ENCODE data around the gene BARHL1.

Gene BARHL1

DNA sequence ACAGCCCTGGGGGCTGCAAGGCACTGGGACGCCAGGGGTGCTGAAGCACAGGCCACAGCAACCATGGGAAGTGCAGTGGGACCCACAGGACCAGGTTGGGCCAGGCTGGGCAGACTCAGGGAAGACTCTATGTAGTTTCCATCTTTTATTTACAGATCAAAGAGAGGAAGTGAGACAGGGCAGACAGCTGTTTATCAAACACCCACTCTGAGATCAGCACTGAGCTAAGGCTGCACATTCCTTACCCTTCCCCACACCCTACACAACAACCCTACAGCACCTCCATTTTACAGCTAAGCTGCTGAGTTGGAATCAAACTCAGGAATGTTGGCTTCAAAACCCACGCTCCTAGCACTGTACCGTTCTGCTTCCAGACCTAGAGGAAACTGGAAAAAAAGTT is 19.8 kb downstream of the BARHL1 start:
- H3K4me1 ChIP-seq (ENCODE audit: control insufficient read depth, insufficient read depth, low read length), result no peaks in the 10 kb centered on the region
- no peak overlapping the region for H3K4me3 ChIP-seq (ENCODE audit: low read depth, low read length)
- no peak overlapping the region for H3K9ac ChIP-seq (ENCODE audit: low read depth, low read length)
- no peaks in the 10 kb centered on the region for H3K9me3 ChIP-seq (ENCODE audit: control insufficient read depth, insufficient read depth, low read length)
- H3K27me3 ChIP-seq (ENCODE audit: control insufficient read depth, insufficient read depth, low read length), result no peaks in the 10 kb centered on the region
- peaks cover 28% of the 10 kb centered on the region for H3K36me3 ChIP-seq (ENCODE audit: control insufficient read depth, insufficient read depth, low read length)

DNA sequence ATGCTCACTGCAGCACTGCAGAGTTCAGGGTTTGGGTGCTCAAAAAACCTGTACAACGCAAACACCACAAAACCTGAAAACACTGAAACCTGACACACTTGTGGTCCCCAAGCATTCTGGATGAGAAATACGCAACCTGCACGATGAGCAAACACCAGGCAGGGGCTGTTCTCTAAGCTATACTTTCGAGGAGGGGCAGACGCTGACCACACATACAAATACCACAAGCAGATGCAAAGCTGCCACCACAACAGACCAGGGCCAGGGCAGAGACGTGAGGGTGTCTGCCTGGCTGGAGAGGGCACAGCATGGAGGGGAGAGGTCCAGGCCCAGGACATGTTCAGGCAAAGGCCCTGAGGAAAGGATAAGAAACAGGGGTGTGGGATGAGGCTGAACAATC is 23.0 kb downstream of the BARHL1 start:
- Histone ChIP-seq H3K9me3 (ENCODE audit: control insufficient read depth, insufficient read depth, low read length) (no peaks in the 10 kb centered on the region), H3K27me3 (ENCODE audit: control insufficient read depth, insufficient read depth, low read length) (no peaks in the 10 kb centered on the region), H3K4me3 (ENCODE audit: low read depth, low read length) (no peak overlapping the region), H3K36me3 (ENCODE audit: control insufficient read depth, insufficient read depth, low read length) (peaks cover 34% of the 10 kb centered on the region), H3K4me1 (ENCODE audit: control insufficient read depth, insufficient read depth, low read length) (no peaks in the 10 kb centered on the region), H3K9ac (ENCODE audit: low read depth, low read length) (peak overlapping the region; percentile 32)

DNA sequence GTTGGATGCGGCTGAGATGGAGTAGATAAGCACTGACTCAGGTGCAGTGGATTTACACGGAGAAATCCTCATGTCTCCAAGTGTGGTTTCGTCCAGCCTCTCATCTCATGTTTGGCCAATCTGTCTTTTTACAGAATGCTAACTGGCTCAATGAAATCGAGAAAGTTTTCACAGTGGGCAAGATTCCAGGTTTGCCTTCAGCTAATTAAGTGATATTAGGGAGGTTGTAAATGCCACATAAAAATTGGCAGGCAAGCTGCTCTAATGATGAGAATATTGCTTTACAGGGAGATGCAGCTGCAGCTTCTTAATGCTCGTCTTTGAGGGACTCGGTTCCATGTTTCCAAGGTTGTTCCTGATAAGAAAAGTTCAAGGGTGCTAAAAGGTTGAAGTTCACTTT is 23.7 kb downstream of the BARHL1 start:
- H3K36me3 ChIP-seq (ENCODE audit: control insufficient read depth, insufficient read depth, low read length), result peaks cover 32% of the 10 kb centered on the region
- no peak overlapping the region for H3K4me3 ChIP-seq (ENCODE audit: low read depth, low read length)
- peak overlapping the region; percentile 32 for H3K9ac ChIP-seq (ENCODE audit: low read depth, low read length)
- no peaks in the 10 kb centered on the region for H3K9me3 ChIP-seq (ENCODE audit: control insufficient read depth, insufficient read depth, low read length)
- H3K4me1 ChIP-seq (ENCODE audit: control insufficient read depth, insufficient read depth, low read length), result peaks cover 2% of the 10 kb centered on the region
- no peaks in the 10 kb centered on the region for H3K27me3 ChIP-seq (ENCODE audit: control insufficient read depth, insufficient read depth, low read length)

DNA sequence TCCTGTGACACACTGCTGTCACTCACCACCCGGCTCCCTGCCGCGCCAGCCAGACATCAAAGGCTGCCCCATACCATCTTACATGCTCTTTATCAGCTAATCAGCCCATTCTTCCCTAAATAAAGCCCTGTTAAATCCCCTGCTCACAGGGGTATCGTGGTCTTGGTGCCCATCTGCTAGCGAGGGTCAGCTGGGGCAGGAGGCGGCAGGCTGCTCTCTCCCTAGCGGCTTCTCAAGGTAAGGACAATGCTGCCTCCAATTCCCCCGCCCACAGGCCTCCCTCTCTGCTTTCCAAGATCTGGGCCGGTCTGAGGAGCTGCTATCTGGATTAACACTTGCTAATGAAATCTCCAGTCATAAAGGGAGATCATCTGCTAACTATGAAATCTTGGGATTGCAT is 26.8 kb downstream of the BARHL1 start:
- H3K4me3 ChIP-seq (ENCODE audit: low read depth, low read length), result no peak overlapping the region
- H3K4me1 ChIP-seq (ENCODE audit: control insufficient read depth, insufficient read depth, low read length), result peaks cover 2% of the 10 kb centered on the region
- no peak overlapping the region for H3K9ac ChIP-seq (ENCODE audit: low read depth, low read length)
- H3K9me3 ChIP-seq (ENCODE audit: control insufficient read depth, insufficient read depth, low read length), result no peaks in the 10 kb centered on the region
- peaks cover 31% of the 10 kb centered on the region for H3K36me3 ChIP-seq (ENCODE audit: control insufficient read depth, insufficient read depth, low read length)
- no peaks in the 10 kb centered on the region for H3K27me3 ChIP-seq (ENCODE audit: control insufficient read depth, insufficient read depth, low read length)

DNA sequence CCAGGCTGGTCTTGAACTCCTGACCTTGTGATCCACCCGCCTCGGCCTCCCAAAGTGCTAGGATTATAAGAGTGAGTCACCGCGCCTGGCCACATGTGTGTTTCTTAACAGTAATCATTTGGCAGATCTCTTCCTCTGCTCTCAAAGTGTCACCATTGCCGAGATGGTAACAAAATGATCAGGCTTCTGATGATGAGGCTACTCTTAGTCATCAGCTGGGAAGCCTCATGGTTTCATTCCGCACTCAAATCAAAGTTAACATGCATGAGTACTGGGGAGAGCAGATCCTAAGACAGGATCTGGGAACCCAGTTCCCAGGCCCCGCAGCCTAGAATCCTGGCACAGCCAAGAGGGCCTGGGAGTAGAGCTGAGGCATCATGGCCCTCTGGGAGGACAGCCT is 27.4 kb downstream of the BARHL1 start:
- Histone ChIP-seq H3K27me3 (ENCODE audit: control insufficient read depth, insufficient read depth, low read length) (no peaks in the 10 kb centered on the region), H3K9ac (ENCODE audit: low read depth, low read length) (no peak overlapping the region), H3K4me1 (ENCODE audit: control insufficient read depth, insufficient read depth, low read length) (peaks cover 2% of the 10 kb centered on the region), H3K36me3 (ENCODE audit: control insufficient read depth, insufficient read depth, low read length) (peaks cover 27% of the 10 kb centered on the region), H3K4me3 (ENCODE audit: low read depth, low read length) (no peak overlapping the region), H3K9me3 (ENCODE audit: control insufficient read depth, insufficient read depth, low read length) (no peaks in the 10 kb centered on the region)

DNA sequence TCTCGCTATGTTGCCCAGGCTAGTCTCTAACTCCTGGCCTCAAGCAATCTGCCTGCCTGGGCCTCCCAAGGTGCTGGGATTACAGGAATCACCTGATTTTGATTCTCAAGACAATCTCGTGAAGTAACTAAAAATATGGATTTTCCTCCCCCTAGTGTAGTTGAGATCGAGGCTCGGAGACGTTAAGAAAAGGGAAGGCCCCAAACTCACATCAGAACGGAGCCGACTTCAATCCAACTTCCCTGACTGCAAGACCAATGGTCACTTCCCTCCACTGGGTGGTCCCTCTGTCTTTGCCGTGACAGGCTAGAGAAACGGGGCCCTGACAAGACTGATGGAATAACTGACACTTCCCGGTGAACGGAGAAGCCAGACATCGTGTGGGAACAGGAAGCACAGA is 28.3 kb downstream of the BARHL1 start:
- Histone ChIP-seq H3K9me3 (ENCODE audit: control insufficient read depth, insufficient read depth, low read length) (no peaks in the 10 kb centered on the region), H3K27me3 (ENCODE audit: control insufficient read depth, insufficient read depth, low read length) (no peaks in the 10 kb centered on the region), H3K36me3 (ENCODE audit: control insufficient read depth, insufficient read depth, low read length) (peaks cover 25% of the 10 kb centered on the region), H3K9ac (ENCODE audit: low read depth, low read length) (no peak overlapping the region), H3K4me1 (ENCODE audit: control insufficient read depth, insufficient read depth, low read length) (peaks cover 8% of the 10 kb centered on the region), H3K4me3 (ENCODE audit: low read depth, low read length) (no peak overlapping the region)

DNA sequence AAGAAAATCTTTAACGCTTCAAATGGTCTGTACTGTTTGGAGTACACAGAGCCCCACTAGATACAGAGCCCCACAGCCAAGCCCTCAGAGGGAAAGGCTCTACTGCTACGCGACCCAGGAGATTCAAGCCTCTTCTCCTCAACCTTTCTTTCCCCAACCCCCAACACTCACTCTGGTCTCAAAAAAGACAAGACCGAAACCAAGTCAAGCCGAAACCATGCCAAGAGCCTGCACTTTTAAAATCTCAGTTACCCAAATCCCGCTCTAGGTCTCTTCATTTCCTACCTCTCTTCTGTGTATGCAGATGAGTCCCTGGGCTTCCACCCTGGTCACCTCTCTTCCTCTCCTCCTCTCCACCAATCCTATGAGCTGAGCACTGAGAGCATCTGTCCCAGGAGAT is 31.9 kb downstream of the BARHL1 start:
- no peak overlapping the region for H3K4me3 ChIP-seq (ENCODE audit: low read depth, low read length)
- H3K4me1 ChIP-seq (ENCODE audit: control insufficient read depth, insufficient read depth, low read length), result peaks cover 8% of the 10 kb centered on the region
- no peaks in the 10 kb centered on the region for H3K9me3 ChIP-seq (ENCODE audit: control insufficient read depth, insufficient read depth, low read length)
- no peaks in the 10 kb centered on the region for H3K27me3 ChIP-seq (ENCODE audit: control insufficient read depth, insufficient read depth, low read length)
- peaks cover 16% of the 10 kb centered on the region for H3K36me3 ChIP-seq (ENCODE audit: control insufficient read depth, insufficient read depth, low read length)
- no peak overlapping the region for H3K9ac ChIP-seq (ENCODE audit: low read depth, low read length)

DNA sequence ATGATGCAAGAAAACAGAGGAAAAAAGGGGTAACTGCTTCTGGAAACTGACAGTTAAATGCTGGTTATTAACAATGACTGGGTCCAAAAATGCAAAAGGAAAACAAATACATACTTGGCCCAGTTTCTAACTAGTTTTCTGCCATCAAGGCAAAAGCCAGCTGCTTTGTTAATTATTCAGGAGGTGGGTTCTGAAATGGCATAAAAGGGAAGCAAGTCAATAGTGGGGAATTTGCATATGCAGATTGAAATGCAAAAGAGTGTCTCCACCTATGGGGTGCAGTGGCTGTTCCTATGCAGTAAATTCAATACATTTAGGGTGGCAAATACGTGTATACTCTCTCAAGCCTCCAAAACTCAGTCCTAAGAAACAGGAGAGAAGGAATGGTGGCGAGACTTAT is 33.4 kb downstream of the BARHL1 start:
- peaks cover 10% of the 10 kb centered on the region for H3K36me3 ChIP-seq (ENCODE audit: control insufficient read depth, insufficient read depth, low read length)
- no peak overlapping the region for H3K4me3 ChIP-seq (ENCODE audit: low read depth, low read length)
- no peaks in the 10 kb centered on the region for H3K27me3 ChIP-seq (ENCODE audit: control insufficient read depth, insufficient read depth, low read length)
- H3K4me1 ChIP-seq (ENCODE audit: control insufficient read depth, insufficient read depth, low read length), result peaks cover 7% of the 10 kb centered on the region
- no peak overlapping the region for H3K9ac ChIP-seq (ENCODE audit: low read depth, low read length)
- no peaks in the 10 kb centered on the region for H3K9me3 ChIP-seq (ENCODE audit: control insufficient read depth, insufficient read depth, low read length)

DNA sequence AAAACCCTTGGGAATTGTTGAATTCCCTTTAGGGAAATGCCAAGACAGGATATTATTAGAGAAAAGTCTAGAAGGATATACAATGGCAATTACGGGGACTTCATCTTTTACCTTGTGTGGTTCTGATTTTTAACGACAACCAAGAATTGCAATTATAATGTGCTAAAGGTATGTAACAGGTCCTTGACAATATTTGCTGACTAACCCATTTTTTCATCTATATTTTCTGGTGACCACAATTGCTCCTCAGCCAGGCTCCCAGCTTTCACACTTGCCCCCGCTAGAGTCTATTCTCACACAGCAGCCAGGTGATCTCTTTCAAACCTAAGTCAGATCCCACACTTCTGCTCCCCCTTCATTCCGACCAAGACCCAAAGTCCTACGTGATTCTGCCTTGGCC is 34.3 kb downstream of the BARHL1 start:
- Histone ChIP-seq H3K27me3 (ENCODE audit: control insufficient read depth, insufficient read depth, low read length) (no peaks in the 10 kb centered on the region), H3K4me1 (ENCODE audit: control insufficient read depth, insufficient read depth, low read length) (peaks cover 6% of the 10 kb centered on the region), H3K9ac (ENCODE audit: low read depth, low read length) (no peak overlapping the region), H3K36me3 (ENCODE audit: control insufficient read depth, insufficient read depth, low read length) (peaks cover 4% of the 10 kb centered on the region), H3K4me3 (ENCODE audit: low read depth, low read length) (no peak overlapping the region), H3K9me3 (ENCODE audit: control insufficient read depth, insufficient read depth, low read length) (no peaks in the 10 kb centered on the region)

DNA sequence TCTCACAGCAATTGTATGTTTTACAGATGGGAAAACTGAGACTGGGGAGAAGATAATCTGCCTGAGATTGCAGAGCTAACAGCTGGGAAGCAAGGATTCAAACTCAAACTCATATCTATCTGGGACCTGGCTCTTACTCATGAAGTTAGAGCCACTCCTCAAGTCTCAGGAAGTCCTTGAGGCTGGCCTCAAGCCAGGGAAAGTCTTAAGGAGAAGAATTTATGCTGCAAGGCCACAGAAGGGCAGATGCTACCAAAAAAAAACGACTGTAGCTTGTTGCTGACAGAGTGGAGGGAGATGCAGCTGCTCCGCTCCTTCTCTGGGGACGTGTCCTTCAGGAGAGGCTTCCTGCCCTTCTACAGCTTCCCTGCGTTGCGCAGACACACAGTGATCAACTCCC is 39.8 kb downstream of the BARHL1 start:
- Histone ChIP-seq H3K36me3 (ENCODE audit: control insufficient read depth, insufficient read depth, low read length) (peaks cover 4% of the 10 kb centered on the region), H3K27me3 (ENCODE audit: control insufficient read depth, insufficient read depth, low read length) (no peaks in the 10 kb centered on the region), H3K4me1 (ENCODE audit: control insufficient read depth, insufficient read depth, low read length) (no peaks in the 10 kb centered on the region), H3K9me3 (ENCODE audit: control insufficient read depth, insufficient read depth, low read length) (no peaks in the 10 kb centered on the region), H3K9ac (ENCODE audit: low read depth, low read length) (no peak overlapping the region), H3K4me3 (ENCODE audit: low read depth, low read length) (no peak overlapping the region)

DNA sequence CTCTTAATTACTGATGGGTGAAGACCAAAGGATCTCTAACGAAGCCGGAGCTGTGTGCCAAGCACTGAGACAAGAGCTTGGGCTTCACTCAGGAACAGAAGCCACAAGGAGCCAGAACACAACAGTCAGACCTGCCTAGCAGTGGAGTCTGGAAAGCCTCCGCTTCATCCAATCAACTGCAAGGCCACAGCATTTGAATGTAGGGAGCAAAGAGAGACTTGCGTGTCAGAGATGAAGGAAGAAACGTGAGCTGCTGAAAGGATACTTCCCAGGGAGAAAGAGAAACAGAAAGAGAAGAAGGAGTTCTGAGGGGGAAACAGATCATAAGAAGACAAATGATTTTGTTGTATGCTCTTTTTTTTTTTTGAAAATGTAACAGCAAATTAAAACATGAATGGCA is 43.9 kb downstream of the BARHL1 start:
- Histone ChIP-seq H3K4me3 (ENCODE audit: low read depth, low read length) (no peak overlapping the region), H3K27me3 (ENCODE audit: control insufficient read depth, insufficient read depth, low read length) (no peaks in the 10 kb centered on the region), H3K9me3 (ENCODE audit: control insufficient read depth, insufficient read depth, low read length) (no peaks in the 10 kb centered on the region), H3K9ac (ENCODE audit: low read depth, low read length) (no peak overlapping the region), H3K36me3 (ENCODE audit: control insufficient read depth, insufficient read depth, low read length) (peaks cover 23% of the 10 kb centered on the region), H3K4me1 (ENCODE audit: control insufficient read depth, insufficient read depth, low read length) (peaks cover 7% of the 10 kb centered on the region)

DNA sequence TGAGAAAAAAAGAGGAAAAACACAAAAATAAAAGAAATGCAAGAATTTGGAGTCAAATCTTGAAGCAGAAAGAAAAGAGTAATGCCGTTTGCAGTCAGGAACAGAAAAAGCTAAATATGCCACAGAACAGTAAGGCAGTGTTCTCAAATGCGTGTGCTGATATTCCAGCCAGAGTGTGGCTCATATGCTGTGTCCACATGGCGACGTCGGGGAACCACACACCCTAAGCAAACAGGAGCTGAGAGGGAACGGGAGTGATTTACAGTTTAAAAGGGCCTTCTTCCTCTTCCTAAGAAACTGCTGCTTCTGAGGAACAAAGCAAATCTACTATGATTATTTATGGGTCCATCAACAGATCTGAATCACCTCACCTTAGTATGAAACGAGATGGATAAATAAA is 44.7 kb downstream of the BARHL1 start:
- Histone ChIP-seq H3K4me1 (ENCODE audit: control insufficient read depth, insufficient read depth, low read length) (peaks cover 7% of the 10 kb centered on the region), H3K27me3 (ENCODE audit: control insufficient read depth, insufficient read depth, low read length) (no peaks in the 10 kb centered on the region), H3K36me3 (ENCODE audit: control insufficient read depth, insufficient read depth, low read length) (peaks cover 23% of the 10 kb centered on the region), H3K9ac (ENCODE audit: low read depth, low read length) (no peak overlapping the region), H3K9me3 (ENCODE audit: control insufficient read depth, insufficient read depth, low read length) (no peaks in the 10 kb centered on the region), H3K4me3 (ENCODE audit: low read depth, low read length) (no peak overlapping the region)

DNA sequence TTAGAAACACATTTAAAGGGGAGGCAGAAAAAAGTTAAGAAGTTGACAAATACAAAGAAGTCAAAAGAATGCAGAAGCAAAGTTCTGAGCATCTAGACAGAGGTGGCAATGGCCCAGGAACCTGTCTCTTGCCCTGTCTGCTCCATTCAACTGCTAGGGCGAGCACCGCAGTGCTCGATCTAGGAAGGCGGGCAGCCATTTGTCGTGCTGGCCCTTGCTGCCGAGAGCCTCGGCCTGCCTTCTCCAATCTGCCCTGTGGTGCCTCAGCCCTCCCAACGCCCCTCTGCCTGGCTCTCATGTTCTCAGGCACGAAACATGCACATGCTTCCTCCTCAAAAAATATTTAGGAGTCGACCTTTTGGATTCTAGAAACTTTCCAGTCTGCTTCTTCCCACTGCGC is 45.2 kb downstream of the BARHL1 start:
- no peaks in the 10 kb centered on the region for H3K9me3 ChIP-seq (ENCODE audit: control insufficient read depth, insufficient read depth, low read length)
- no peak overlapping the region for H3K4me3 ChIP-seq (ENCODE audit: low read depth, low read length)
- H3K4me1 ChIP-seq (ENCODE audit: control insufficient read depth, insufficient read depth, low read length), result peaks cover 7% of the 10 kb centered on the region
- no peak overlapping the region for H3K9ac ChIP-seq (ENCODE audit: low read depth, low read length)
- H3K27me3 ChIP-seq (ENCODE audit: control insufficient read depth, insufficient read depth, low read length), result no peaks in the 10 kb centered on the region
- H3K36me3 ChIP-seq (ENCODE audit: control insufficient read depth, insufficient read depth, low read length), result peaks cover 23% of the 10 kb centered on the region

All from iPS-15b (cell line).